HG02610 (cell line): ENCODE measurements around the gene DCAF6.

Experiments used
- ATAC-seq: cut with Tn5 transposase; IDR thresholded peaks from one replicate; pipeline ENCODE4 v1.9.1; 2021; ENCODE audit warnings: mild to moderate bottlenecking, moderate library complexity; ENCODE audit not compliant: unreplicated experiment

Gene DCAF6

GRCh38 chr1:168099337-168099801, 162.9 kb downstream of the DCAF6 start:
- ATAC-seq, result no peak

GRCh38 chr1:168100315-168101002, 164.0 kb downstream of the DCAF6 start:
- ATAC-seq, result no peak

DNA sequence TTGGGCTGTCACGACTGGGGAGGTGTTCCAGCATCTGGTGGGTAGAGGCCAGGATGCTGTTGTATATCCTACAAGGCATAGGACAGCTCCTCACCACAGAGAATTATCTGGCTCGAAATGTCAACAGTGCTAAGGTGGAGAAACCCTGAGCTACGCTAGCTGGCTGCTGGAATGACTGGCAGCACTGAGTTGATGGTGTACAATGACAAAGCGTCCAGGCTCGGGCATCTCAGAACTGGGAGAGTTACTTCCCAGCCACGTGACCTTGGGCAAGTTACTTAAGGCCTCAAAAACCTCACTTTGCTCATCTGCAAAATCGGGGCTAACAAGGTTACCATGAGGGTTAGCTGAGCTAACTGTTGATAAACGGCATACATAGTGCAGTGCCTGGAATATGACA, 164.9 kb downstream of the DCAF6 start:
- ATAC-seq, result no peak

DNA sequence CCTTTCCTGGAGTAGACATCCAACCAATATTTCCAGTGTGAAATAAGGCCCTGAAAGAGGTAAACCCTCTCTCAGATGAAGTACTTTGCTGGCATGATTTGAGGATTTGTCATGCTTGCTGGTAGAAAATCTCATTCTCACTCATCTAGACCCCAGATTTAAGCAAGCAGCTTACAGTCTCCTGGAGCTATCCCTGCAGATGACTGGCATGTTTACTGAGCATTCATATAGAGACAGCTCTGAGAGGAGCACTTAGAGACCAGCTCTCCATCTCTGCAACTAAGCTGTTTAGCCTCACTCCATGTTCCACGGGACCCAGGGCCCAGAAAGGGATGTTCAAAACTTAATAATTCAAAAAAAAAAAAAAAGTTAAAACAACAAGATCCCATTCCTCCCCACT, 166.0 kb downstream of the DCAF6 start:
- no peak for ATAC-seq

GRCh38 chr1:168104535-168104934, 168.1 kb downstream of the DCAF6 start:
- no peak for ATAC-seq

DNA sequence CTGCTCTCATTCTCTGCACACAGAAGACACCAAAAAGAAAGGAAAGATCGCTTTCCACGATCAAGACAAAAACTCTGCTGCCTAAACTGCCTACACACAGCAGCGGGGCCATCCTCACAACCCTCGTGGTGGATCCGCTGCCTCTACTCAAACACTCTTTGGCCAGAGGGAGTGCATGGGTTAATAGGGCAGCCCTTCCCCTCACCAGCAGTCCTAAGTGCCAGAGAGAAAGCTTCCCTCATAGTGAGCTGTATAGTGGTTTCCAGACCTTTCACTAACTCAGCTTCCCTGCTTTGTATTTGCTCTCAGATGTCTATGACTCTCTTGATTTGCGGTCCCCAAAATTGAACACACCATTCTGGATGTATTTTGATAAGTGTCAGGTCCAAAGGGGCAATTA, 169.4 kb downstream of the DCAF6 start:
- ATAC-seq, result no peak

- no peak for ATAC-seq
Observed at GRCh38 chr1:168106274-168106673, 169.8 kb downstream of the DCAF6 start.

DNA sequence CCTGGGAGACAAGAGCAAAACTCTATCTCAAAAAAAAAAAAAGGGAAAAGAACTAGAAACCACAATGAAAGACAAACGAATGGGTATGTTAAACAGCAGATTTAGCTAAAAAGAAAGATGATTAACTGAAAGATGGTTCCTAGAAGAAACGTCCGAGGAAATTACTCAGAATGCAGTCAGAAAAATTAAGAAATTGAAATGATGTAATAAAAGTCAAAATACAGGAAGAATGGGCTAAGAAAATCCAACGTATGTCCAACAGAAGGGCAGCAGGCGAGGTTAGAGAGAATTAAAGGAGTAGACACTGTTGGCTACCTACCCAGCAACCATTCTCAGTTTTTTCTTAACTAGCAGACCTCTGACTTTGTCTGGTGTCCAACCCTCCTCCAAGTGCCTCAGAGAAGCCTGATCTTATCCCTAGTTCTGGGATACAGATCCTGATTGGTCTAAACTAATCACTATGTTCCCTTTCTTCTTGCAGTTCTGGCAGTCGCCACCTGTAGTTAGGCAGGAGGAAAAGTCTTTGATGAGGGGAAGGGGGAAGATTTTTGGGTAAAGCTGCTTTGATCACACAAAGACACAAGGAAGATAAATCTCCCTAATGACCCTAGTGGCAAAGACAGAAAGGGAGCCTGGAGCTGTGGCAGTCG, 174.5 kb downstream of the DCAF6 start:
- no peak for ATAC-seq

DNA sequence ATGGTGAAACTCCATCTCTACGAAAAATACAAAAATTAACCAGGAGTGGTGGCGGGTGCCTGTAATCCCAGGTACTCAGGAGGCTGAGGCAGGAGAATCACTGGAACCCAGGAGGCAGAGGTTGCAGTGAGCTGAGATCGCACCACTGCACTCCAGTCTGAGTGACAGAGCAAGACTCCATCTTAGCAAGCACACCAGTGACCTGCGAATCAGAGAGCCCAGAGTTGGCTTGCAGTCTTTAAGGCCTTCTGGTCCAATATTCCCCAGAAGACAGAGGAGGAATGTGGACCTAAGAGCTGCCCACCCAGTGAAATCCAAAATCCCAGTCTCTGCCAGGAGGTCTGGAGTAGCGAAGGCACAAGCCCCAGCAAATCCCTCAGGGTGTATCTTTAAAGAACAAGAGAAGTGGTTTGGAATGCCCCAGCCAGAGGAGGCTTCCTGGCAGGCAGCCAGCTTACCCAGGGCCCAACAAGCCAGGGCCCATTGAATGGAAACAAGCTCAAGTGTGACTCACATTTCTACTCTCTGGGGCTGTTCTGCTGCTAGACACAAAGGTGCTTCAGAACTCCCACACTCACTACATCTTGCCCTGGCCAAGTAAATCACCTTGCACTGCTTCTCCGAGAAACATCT, 176.3 kb downstream of the DCAF6 start:
- peak; percentile 88 for ATAC-seq

DNA sequence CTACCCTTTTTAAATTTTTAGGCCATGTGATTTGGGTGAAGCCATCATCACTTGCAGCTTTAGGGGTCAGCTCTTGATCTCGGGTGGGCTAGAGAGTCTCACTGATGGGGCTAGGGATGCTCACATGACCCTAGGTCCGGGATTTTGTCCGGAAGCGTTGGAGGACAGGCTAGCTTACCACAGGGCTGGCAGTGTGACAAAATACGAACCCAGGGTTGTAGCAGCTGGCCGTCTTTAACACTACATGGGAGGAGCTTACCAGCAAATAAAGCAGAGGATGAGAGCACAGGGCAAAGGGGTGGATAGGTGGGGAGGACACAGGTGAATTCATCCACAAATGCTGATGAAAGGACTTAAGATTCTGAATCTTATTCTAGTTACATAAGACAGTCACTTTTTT, 178.4 kb downstream of the DCAF6 start:
- ATAC-seq, result no peak

- no peak for ATAC-seq
Observed at GRCh38 chr1:168116327-168116799, 179.9 kb downstream of the DCAF6 start.

DNA sequence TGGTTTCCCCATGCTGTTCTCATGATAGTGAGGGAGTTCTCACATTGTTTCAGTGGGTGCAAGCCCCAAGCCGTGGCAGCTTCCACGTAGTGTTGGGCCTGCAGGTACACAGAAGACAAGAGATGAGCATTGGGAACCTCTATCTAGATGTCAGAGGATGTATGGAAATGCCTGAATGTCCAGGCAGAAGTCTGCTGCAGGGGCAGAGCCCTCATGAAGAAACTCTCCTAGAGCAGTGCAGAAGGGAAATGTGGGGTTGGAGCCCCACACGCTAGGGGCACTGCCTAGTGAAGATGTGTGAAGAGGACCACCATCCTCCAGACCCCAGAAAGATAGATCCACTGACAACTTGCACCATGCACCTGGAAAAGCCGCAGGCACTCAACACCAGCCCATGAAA, 183.3 kb downstream of the DCAF6 start:
- ATAC-seq, result no peak

- ATAC-seq, result no peak
Observed at GRCh38 chr1:168121401-168122011, 185.0 kb downstream of the DCAF6 start.

DNA sequence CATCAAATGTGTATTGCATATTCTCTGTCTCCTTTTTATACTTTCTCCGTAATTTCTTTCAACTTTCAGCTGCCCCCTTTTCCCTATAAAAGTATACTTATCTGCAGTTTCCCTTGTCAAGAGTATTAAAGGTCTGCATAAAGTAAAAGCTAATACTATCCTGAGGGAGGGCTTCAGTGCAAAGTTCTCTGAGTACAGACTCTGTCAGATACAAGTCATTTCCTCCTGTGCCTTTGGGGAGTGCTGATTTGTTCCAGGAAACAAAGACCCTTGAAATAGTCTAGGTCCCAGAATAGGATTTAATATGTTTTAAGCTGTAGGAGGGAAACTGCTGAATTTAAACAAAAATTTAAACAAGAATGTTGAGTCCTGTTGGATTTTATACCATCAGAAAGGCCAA, 188.6 kb downstream of the DCAF6 start:
- ATAC-seq, result no peak
